ENCODE data around the gene XXYLT1.

DNA sequence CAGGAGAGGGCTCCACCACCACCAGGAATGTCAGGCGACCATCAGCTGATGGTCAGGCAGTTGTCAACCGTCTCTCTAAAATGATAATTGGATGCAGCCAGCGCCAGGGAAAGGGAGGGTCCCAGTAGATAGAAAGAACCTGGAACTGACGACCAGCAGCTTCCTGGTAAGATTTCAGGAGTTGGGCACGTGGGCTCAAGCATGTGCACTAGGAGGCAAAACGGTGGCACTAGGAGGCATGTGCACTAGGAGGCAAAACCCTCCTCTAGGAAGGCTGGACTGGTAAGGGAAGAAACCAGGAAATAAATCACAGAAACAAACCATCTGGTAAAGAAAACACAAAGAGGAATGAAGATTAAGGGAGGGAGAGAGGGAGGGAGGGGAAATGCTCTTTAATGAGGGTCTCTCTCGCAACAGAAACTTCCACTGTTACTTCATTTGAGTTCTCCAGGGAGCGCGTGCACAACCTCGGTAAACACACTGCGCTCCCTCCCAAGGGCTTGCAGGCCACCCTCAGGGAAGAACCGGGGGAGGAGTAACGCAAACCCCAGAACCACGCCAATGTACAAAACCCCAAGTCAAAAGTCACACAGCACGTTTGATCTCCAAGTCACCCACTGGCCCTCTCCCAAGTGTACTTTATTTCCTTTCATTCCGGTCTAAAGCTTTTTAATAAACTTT is 116.7 kb downstream of the XXYLT1 start:
- TF ChIP-seq MTA1 (IDR thresholded peaks at IDR 0.05; ENCODE audit: borderline replicate concordance) (no peak), ZSCAN29 (IDR thresholded peaks at IDR 0.05) (no peak), PHF8 (IDR thresholded peaks at IDR 0.05; ENCODE audit: borderline replicate concordance, low read length) (no peak), EZH2 (IDR thresholded peaks at IDR 0.05; ENCODE audit: borderline replicate concordance, low read depth, low read length) (no peak)
- TF ChIP-seq, protein P1, sequence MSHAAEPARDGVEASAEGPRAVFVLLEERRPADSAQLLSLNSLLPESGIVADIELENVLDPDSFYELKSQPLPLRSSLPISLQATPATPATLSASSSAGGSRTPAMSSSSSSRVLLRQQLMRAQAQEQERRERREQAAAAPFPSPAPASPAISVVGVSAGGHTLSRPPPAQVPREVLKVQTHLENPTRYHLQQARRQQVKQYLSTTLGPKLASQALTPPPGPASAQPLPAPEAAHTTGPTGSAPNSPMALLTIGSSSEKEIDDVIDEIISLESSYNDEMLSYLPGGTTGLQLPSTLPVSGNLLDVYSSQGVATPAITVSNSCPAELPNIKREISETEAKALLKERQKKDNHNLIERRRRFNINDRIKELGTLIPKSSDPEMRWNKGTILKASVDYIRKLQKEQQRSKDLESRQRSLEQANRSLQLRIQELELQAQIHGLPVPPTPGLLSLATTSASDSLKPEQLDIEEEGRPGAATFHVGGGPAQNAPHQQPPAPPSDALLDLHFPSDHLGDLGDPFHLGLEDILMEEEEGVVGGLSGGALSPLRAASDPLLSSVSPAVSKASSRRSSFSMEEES (CRISPR knock-in tag; IDR thresholded peaks at IDR 0.05) = no peak

Measured in K562 (cell line).